Measurements from ENCODE around the gene ANO10. TPM values are rescaled to one million over a fixed set of nuclear protein-coding genes. Genes with fewer than 3 reads are reported as not detected.

The ANO10 gene
- total RNA-seq, 1 donor from 2014 or later, result 45.4 TPM

- no peak overlapping the region for H3K27ac ChIP-seq (ENCODE audit: low read depth, low read length)
- FAIRE-seq, result no peak
Measured at GRCh38 chr3:43365601-43366305, 256.1 kb downstream of the ANO10 start.

GRCh38 chr3:43364926-43365325, 256.9 kb downstream of the ANO10 start:
- H3K4me2 ChIP-seq (ENCODE audit: low read length), result no peak overlapping the region
- no peak for FAIRE-seq
- no peaks in the 10 kb centered on the region for H3K9me3 Mint-ChIP-seq (ENCODE audit: unreplicated experiment)
- TF ChIP-seq EZH2 (IDR thresholded peaks at IDR 0.05; ENCODE audit: insufficient read depth, low read length) (no peak), CTCF (IDR thresholded peaks at IDR 0.05; ENCODE audit: insufficient read depth, low read depth, low read length) (no peak)
- peaks cover 2% of the 10 kb centered on the region for H3K27me3 Mint-ChIP-seq (ENCODE audit: low read depth, unreplicated experiment)
- no peaks in the 10 kb centered on the region for H3K4me1 ChIP-seq (ENCODE audit: insufficient read depth, low read length)
- H3K9ac ChIP-seq (ENCODE audit: low read length), result no peak overlapping the region
- H3K9me3 ChIP-seq (ENCODE audit: insufficient read depth, low read depth, low read length), result no peaks in the 10 kb centered on the region
- no peaks in the 10 kb centered on the region for H3K36me3 ChIP-seq (ENCODE audit: insufficient read depth, low read length)
- no peak overlapping the region for H2AFZ ChIP-seq (ENCODE audit: low read depth, low read length)
- H3K4me3 Mint-ChIP-seq (ENCODE audit: unreplicated experiment), result no peak overlapping the region
- H3K27me3 ChIP-seq (ENCODE audit: insufficient read depth, low read length), result no peaks in the 10 kb centered on the region
- no peaks in the 10 kb centered on the region for H4K20me1 ChIP-seq (ENCODE audit: insufficient read depth, low read length)
- H3K4me1 Mint-ChIP-seq (ENCODE audit: low read depth, unreplicated experiment), result no peaks in the 10 kb centered on the region
- no peak overlapping the region for H3K4me3 ChIP-seq (ENCODE audit: insufficient read depth, low read depth, low read length)
- H3K27ac Mint-ChIP-seq (ENCODE audit: unreplicated experiment), result no peak overlapping the region
- no peak for DNase-seq (ENCODE audit: low read depth)
- H3K79me2 ChIP-seq (ENCODE audit: insufficient read depth, low read length), result no peaks in the 10 kb centered on the region
- H3K36me3 Mint-ChIP-seq (ENCODE audit: low read depth, unreplicated experiment), result peaks cover 17% of the 10 kb centered on the region
- H3K27ac ChIP-seq (ENCODE audit: low read depth, low read length), result no peak overlapping the region

More at GRCh38 chr3:43365601-43366305, 256.1 kb downstream of the ANO10 start:
- Mint-ChIP-seq H3K4me3 (ENCODE audit: unreplicated experiment) (no peak overlapping the region), H3K27me3 (ENCODE audit: low read depth, unreplicated experiment) (peaks cover 2% of the 10 kb centered on the region), H3K27ac (ENCODE audit: unreplicated experiment) (no peak overlapping the region), H3K9me3 (ENCODE audit: unreplicated experiment) (no peaks in the 10 kb centered on the region), H3K36me3 (ENCODE audit: low read depth, unreplicated experiment) (peaks cover 18% of the 10 kb centered on the region), H3K4me1 (ENCODE audit: low read depth, unreplicated experiment) (no peaks in the 10 kb centered on the region)
- H3K27me3 ChIP-seq (ENCODE audit: insufficient read depth, low read length), result no peaks in the 10 kb centered on the region
- H3K9me3 ChIP-seq (ENCODE audit: insufficient read depth, low read depth, low read length), result no peaks in the 10 kb centered on the region
- H3K36me3 ChIP-seq (ENCODE audit: insufficient read depth, low read length), result no peaks in the 10 kb centered on the region
- no peaks in the 10 kb centered on the region for H3K4me1 ChIP-seq (ENCODE audit: insufficient read depth, low read length)
- no peak for TF ChIP-seq EZH2 (IDR thresholded peaks at IDR 0.05; ENCODE audit: insufficient read depth, low read length)
- no peak for TF ChIP-seq CTCF (IDR thresholded peaks at IDR 0.05; ENCODE audit: insufficient read depth, low read depth, low read length)
- H3K4me3 ChIP-seq (ENCODE audit: insufficient read depth, low read depth, low read length), result no peak overlapping the region
- no peak for DNase-seq (ENCODE audit: low read depth)
- no peaks in the 10 kb centered on the region for H4K20me1 ChIP-seq (ENCODE audit: insufficient read depth, low read length)
- H3K9ac ChIP-seq (ENCODE audit: low read length), result no peak overlapping the region
- H2AFZ ChIP-seq (ENCODE audit: low read depth, low read length), result no peak overlapping the region
- H3K79me2 ChIP-seq (ENCODE audit: insufficient read depth, low read length), result no peaks in the 10 kb centered on the region
- no peak overlapping the region for H3K4me2 ChIP-seq (ENCODE audit: low read length)

GRCh38 chr3:43364494-43364893, 257.3 kb downstream of the ANO10 start:
- no peak overlapping the region for H3K4me3 ChIP-seq (ENCODE audit: insufficient read depth, low read depth, low read length)
- no peak overlapping the region for H3K9ac ChIP-seq (ENCODE audit: low read length)
- no peak overlapping the region for H3K27ac Mint-ChIP-seq (ENCODE audit: unreplicated experiment)
- peaks cover 2% of the 10 kb centered on the region for H3K27me3 Mint-ChIP-seq (ENCODE audit: low read depth, unreplicated experiment)
- no peaks in the 10 kb centered on the region for H3K4me1 Mint-ChIP-seq (ENCODE audit: low read depth, unreplicated experiment)
- H2AFZ ChIP-seq (ENCODE audit: low read depth, low read length), result no peak overlapping the region
- no peaks in the 10 kb centered on the region for H3K9me3 ChIP-seq (ENCODE audit: insufficient read depth, low read depth, low read length)
- no peaks in the 10 kb centered on the region for H3K9me3 Mint-ChIP-seq (ENCODE audit: unreplicated experiment)
- H3K4me2 ChIP-seq (ENCODE audit: low read length), result no peak overlapping the region
- H3K36me3 ChIP-seq (ENCODE audit: insufficient read depth, low read length), result no peaks in the 10 kb centered on the region
- H4K20me1 ChIP-seq (ENCODE audit: insufficient read depth, low read length), result no peaks in the 10 kb centered on the region
- TF ChIP-seq EZH2 (IDR thresholded peaks at IDR 0.05; ENCODE audit: insufficient read depth, low read length) (no peak), CTCF (IDR thresholded peaks at IDR 0.05; ENCODE audit: insufficient read depth, low read depth, low read length) (no peak)
- no peak overlapping the region for H3K27ac ChIP-seq (ENCODE audit: low read depth, low read length)
- H3K4me3 Mint-ChIP-seq (ENCODE audit: unreplicated experiment), result no peak overlapping the region
- H3K4me1 ChIP-seq (ENCODE audit: insufficient read depth, low read length), result no peaks in the 10 kb centered on the region
- DNase-seq (ENCODE audit: low read depth) (no peak), FAIRE-seq (no peak)
- no peaks in the 10 kb centered on the region for H3K79me2 ChIP-seq (ENCODE audit: insufficient read depth, low read length)
- no peaks in the 10 kb centered on the region for H3K27me3 ChIP-seq (ENCODE audit: insufficient read depth, low read length)
- H3K36me3 Mint-ChIP-seq (ENCODE audit: low read depth, unreplicated experiment), result peaks cover 13% of the 10 kb centered on the region
